ENCODE results near the gene FILIP1L. TPM values are rescaled to one million over a fixed set of nuclear protein-coding genes. Genes with fewer than 3 reads are reported as not detected.

The FILIP1L gene
- total and polyA plus RNA-seq, 2 of the 8 experiments (the other 6 are each of a cell fraction or from before 2014, with no cell fraction given), result 0.06 to 0.09 TPM

DNA sequence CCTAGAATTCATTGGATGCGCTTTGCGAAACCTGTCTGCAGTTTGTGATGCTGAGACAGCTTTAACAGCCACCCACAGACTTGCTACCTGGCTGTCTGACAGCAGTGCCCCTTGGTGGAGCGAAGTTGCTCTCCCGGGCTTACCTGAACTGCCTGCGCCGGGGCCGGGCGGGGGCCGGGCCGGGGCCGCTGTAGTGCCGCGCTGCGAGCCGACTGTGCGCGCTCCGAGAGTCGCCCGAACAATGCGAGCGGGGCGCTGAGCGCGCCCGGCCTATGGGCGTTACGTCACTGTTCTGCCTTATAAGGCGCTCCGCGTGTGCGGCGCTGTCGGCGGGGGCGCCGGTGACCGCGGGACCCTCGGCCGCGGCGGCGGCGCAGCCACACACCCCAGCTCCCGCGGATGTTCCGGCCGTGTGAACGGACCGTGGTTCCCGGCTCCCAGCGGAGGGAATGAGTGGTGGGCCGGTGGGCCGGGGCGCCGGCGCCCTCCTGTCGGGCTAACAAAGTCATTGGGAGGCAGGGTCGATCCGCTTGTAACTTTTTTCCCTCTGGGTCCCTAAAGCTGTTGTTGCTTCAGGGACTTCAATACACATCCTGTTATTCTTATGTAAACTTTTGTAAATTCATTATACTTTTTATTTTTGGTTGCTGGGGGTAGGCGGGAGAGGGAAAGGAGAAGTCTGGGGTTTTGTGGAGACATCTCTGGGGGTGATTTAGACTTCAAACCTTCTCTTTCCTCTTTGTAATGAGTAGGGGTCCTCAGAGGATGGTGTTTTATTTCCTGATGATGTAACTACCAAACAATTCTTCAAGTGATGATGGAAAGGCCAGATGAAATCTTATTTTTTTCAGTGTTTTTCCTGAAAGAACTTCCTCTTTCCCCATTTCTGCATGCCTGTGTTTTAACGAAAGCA, 238.1 kb downstream of the FILIP1L start:
- no peak overlapping the region for H2AFZ ChIP-seq (ENCODE audit: low read length)
- no peak overlapping the region for H3K56ac ChIP-seq (replicated peaks; ENCODE audit: insufficient read length, low read depth, low read length)
- no peak overlapping the region; the same call in 1 of the 2 replicates for H3K27ac ChIP-seq (ENCODE audit: low read depth, low read length)
- H4K8ac ChIP-seq (ENCODE audit: extremely low read depth, insufficient read depth, low read length), result no peak overlapping the region
- no peak overlapping the region for H2BK120ac ChIP-seq (replicated peaks; ENCODE audit: low read depth, low read length)
- no peak overlapping the region for H2BK15ac ChIP-seq (ENCODE audit: low read length)
- H3K23me2 ChIP-seq (ENCODE audit: low read depth, low read length), result peaks cover 4% of the 10 kb centered on the region
- no peak overlapping the region for H2BK5ac ChIP-seq (ENCODE audit: low read depth, low read length)
- ChIA-PET POLR2A (ENCODE audit: partially characterized antibody) (interaction anchor here (0.6 to 1.4 kb wide), 4 partner anchors 11 to 17 kb away, joined by 3 to 7 read pairs (median 3); no protein-coding TSS in a partner anchor), CTCF (ENCODE audit: partially characterized antibody) (interaction anchor here (0.7 to 2.0 kb wide), 8 partner anchors 11 to 33 kb away, joined by 3 to 7 read pairs (median 3); no protein-coding TSS in a partner anchor)
- 2% methylated on average over 34 of the region's 63 CpGs; no CpG with 5 or more reads in 1 of the 2 experiments for WGBS, 2 experiments (ENCODE audit: extremely low coverage in 1 of 2, insufficient coverage in 1 of 2, insufficient read length in 1 of 2, insufficient replicate concordance in 2 of 2, low coverage in 1 of 2, low lambda C conversion rate in 2 of 2, missing lambda C conversion rate in 1 of 2)
- H3K18ac ChIP-seq (ENCODE audit: extremely low read depth, low read length), result no peak overlapping the region
- no peak overlapping the region for H2BK12ac ChIP-seq (ENCODE audit: low read depth, low read length)
- H3K4me3 ChIP-seq (ENCODE audit: extremely low read depth in 1 of 4, insufficient read depth in 2 of 4, low read depth in 3 of 4, low read length in 4 of 4), result peak overlapping the region; percentile 24 to 60 (median 38)
- H3K27me3 ChIP-seq (replicated peaks in 1 of 4; ENCODE audit: control insufficient read depth in 3 of 4, extremely low read depth in 1 of 4, insufficient read depth in 3 of 4, low read length in 3 of 4), result peaks cover 18 to 70% (median 43%) of the 10 kb centered on the region in 4 experiments
- no peaks in the 10 kb centered on the region for H3K36me3 ChIP-seq (ENCODE audit: control insufficient read depth in 2 of 4, insufficient read depth in 4 of 4, low read length in 3 of 4)
- no peak overlapping the region for H4K5ac ChIP-seq (ENCODE audit: insufficient read length, low read depth, low read length)
- no peak overlapping the region for H2AK5ac ChIP-seq (ENCODE audit: low read depth, low read length)
- no peak overlapping the region for H3K23ac ChIP-seq (ENCODE audit: insufficient read length)
- H4K91ac ChIP-seq (replicated peaks; ENCODE audit: insufficient read length, low read length), result no peak overlapping the region
- FAIRE-seq (no peak), DNase-seq (ENCODE audit: low read depth in 1 of 2, low spot score in 2 of 2) (peak; percentile 71 to 88)
- no peaks in the 10 kb centered on the region for H3K79me2 ChIP-seq (ENCODE audit: control insufficient read depth in 1 of 2, insufficient read depth in 2 of 2, low read length in 2 of 2)
- peaks cover 0 to 2% (median under 1%) of the 10 kb centered on the region in 4 experiments; a peak in 4 of 7 replicates for H3K4me1 ChIP-seq (replicated peaks in 1 of 4; ENCODE audit: control insufficient read depth in 3 of 4, insufficient read depth in 4 of 4, low read length in 3 of 4)
- H3K4me2 ChIP-seq (ENCODE audit: insufficient read depth in 1 of 2, low read depth in 2 of 2, low read length in 2 of 2), result peak overlapping the region; percentile 65 to 68
- H3K9ac ChIP-seq (replicated peaks in 1 of 4; ENCODE audit: extremely low read depth in 1 of 4, low read depth in 3 of 4, low read length in 3 of 4), result peak overlapping the region in 3 of 4 experiments; percentile 45 to 53 (median 51); a peak in 4 of 7 replicates
- no peaks in the 10 kb centered on the region; the same call in 1 of the 2 replicates for H3K79me1 ChIP-seq (ENCODE audit: low read depth, low read length)
- no peak overlapping the region for H3K14ac ChIP-seq (ENCODE audit: insufficient read length)
- peaks cover 14 to 15% of the 10 kb centered on the region in 2 experiments for H4K20me1 ChIP-seq (replicated peaks in 1 of 2; ENCODE audit: control insufficient read depth in 1 of 2, insufficient read depth in 2 of 2, low read length in 2 of 2)
- no peak overlapping the region for H2BK20ac ChIP-seq (ENCODE audit: low read length)
- no peaks in the 10 kb centered on the region for H3K9me3 ChIP-seq (ENCODE audit: insufficient read depth in 2 of 2, low read depth in 1 of 2, low read length in 1 of 2)
- no peak overlapping the region for H3K4ac ChIP-seq (replicated peaks; ENCODE audit: insufficient read length, low read depth, low read length)
- peak; percentile 53 to 65; a peak in 1 of 4 replicates for TF ChIP-seq SIN3A (conservative IDR thresholded peaks at IDR 0.05 in 1 of 2, IDR thresholded peaks at IDR 0.05 in 1 of 2; ENCODE audit: low read depth in 1 of 2, low read length in 2 of 2)
- no peak for TF ChIP-seq JUN (IDR thresholded peaks at IDR 0.05; ENCODE audit: low read depth, low read length)
- TF ChIP-seq SIX5 (IDR thresholded peaks at IDR 0.05; ENCODE audit: low read depth, low read length), result no peak
- no peak for TF ChIP-seq SUZ12 (IDR thresholded peaks at IDR 0.05; ENCODE audit: low read length)
- TF ChIP-seq SP1 (IDR thresholded peaks at IDR 0.05; ENCODE audit: low read depth, low read length), result no peak
- TF ChIP-seq, protein P1, sequence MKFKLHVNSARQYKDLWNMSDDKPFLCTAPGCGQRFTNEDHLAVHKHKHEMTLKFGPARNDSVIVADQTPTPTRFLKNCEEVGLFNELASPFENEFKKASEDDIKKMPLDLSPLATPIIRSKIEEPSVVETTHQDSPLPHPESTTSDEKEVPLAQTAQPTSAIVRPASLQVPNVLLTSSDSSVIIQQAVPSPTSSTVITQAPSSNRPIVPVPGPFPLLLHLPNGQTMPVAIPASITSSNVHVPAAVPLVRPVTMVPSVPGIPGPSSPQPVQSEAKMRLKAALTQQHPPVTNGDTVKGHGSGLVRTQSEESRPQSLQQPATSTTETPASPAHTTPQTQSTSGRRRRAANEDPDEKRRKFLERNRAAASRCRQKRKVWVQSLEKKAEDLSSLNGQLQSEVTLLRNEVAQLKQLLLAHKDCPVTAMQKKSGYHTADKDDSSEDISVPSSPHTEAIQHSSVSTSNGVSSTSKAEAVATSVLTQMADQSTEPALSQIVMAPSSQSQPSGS (IDR thresholded peaks at IDR 0.05; ENCODE audit: low read length), result peak; percentile 94
- no peak for TF ChIP-seq NRF1 (IDR thresholded peaks at IDR 0.05; ENCODE audit: low read depth, low read length)
- TF ChIP-seq, protein P2, sequence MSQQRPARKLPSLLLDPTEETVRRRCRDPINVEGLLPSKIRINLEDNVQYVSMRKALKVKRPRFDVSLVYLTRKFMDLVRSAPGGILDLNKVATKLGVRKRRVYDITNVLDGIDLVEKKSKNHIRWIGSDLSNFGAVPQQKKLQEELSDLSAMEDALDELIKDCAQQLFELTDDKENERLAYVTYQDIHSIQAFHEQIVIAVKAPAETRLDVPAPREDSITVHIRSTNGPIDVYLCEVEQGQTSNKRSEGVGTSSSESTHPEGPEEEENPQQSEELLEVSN (IDR thresholded peaks at IDR 0.05), result peak; percentile 24; the same call in 1 of the 2 replicates

Measured in H1 (cell line).